GM12801 (cell line): ENCODE results near the gene SND1.

Source experiments
- TF ChIP-seq, protein P1 (sequence below): IDR thresholded peaks from one replicate; pipeline ENCODE4 v1.5.1; 2011; ENCODE audit warnings: control low read depth; ENCODE audit not compliant: insufficient read length; ENCODE audit errors: extremely low read depth

The SND1 gene

GRCh38 chr7:127638197-127638596 lies 13.8 kb upstream of the SND1 start:
- TF ChIP-seq, protein P1, sequence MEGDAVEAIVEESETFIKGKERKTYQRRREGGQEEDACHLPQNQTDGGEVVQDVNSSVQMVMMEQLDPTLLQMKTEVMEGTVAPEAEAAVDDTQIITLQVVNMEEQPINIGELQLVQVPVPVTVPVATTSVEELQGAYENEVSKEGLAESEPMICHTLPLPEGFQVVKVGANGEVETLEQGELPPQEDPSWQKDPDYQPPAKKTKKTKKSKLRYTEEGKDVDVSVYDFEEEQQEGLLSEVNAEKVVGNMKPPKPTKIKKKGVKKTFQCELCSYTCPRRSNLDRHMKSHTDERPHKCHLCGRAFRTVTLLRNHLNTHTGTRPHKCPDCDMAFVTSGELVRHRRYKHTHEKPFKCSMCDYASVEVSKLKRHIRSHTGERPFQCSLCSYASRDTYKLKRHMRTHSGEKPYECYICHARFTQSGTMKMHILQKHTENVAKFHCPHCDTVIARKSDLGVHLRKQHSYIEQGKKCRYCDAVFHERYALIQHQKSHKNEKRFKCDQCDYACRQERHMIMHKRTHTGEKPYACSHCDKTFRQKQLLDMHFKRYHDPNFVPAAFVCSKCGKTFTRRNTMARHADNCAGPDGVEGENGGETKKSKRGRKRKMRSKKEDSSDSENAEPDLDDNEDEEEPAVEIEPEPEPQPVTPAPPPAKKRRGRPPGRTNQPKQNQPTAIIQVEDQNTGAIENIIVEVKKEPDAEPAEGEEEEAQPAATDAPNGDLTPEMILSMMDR: no peak

- TF ChIP-seq, protein P1: no peak
Measured at GRCh38 chr7:127644484-127644883, 7.5 kb upstream of the SND1 start.

GRCh38 chr7:127647636-127648035 lies 4.4 kb upstream of the SND1 start:
- TF ChIP-seq, protein P1: no peak

DNA sequence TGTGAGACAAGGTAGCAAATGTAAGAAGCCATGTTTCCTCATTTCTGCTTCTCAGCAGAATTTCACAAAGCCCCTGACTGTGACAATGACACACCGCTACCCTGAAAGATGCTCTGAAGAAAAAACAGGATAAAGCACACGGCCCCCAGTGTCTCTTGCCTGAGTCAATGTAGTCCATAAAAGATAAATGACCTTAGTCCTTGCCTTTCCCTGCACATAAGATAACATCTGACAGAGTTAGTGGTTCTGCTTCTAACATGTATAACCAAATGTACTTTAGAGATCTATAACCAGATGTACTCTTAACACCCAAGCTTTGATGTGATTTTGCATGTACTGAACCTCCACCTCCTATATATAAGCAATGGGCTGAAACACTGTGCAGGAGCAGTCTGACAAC lies 3.0 kb upstream of the SND1 start:
- TF ChIP-seq, protein P1: no peak

GRCh38 chr7:127650847-127651555 lies 993 bp upstream of the SND1 start:
- TF ChIP-seq, protein P1: no peak

GRCh38 chr7:127652333-127653248 lies 597 bp downstream of the SND1 start:
- TF ChIP-seq, protein P1: no peak

DNA sequence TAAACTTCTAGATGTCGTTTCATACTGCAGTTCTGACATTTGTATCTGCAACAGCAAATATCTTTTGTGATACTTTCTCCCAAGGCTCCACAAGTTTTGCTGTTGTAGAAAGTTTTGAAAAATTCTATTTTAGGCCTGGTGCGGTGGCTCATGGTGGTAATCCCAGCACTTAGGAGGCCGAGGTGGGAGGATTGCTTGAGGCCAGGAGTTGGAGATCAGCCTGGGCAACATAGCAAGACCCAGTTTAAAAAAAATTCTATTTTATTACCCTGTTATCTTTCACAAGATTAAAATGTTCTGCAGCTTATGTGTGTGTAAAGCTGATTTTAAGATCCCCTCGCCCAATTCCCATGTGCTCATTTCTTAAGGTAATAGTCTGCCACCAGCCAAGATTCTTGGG lies 1.4 kb downstream of the SND1 start:
- TF ChIP-seq, protein P1: no peak
